Gastroesophageal sphincter (tissue), 3 donors: Measurements from ENCODE around the gene CNN2.
A peak's percentile ranks its signal among the peaks of the same experiment; 100 is the strongest.

Experiments
- EP300 ChIP-seq: sonication (generic); formaldehyde crosslinking; IDR thresholded peaks from one replicate; pipeline ENCODE4 v1.6.1; 2017; ENCODE audit warnings: antibody characterized with exemption, mild to moderate bottlenecking
- POLR2A ChIP-seq, 2 donors: fragments of 450-650 bp; IDR thresholded peaks; one replicate each; pipeline ENCODE4 v1.6.1; 2017; ENCODE audit warnings: antibody characterized with exemption in 2 of 2, mild to moderate bottlenecking in 2 of 2, moderate library complexity in 1 of 2
- POLR2AphosphoS5 ChIP-seq: sonication (generic); formaldehyde crosslinking; IDR thresholded peaks from one replicate; pipeline ENCODE4 v1.6.1; 2017; ENCODE audit warnings: antibody characterized with exemption
- TF ChIP-seq, protein P1 (sequence below), 4 experiments: fragments of 200-600 bp in 2 of 4; fragments of 450-650 bp in 2 of 4; sonication (generic) in 1 of 4; IDR thresholded peaks; one replicate each; pipeline ENCODE4 v1.5.1; 2017 to 2019; ENCODE audit warnings: antibody characterized with exemption in 4 of 4, mild to moderate bottlenecking in 2 of 4, moderate library complexity in 2 of 4

DNA sequence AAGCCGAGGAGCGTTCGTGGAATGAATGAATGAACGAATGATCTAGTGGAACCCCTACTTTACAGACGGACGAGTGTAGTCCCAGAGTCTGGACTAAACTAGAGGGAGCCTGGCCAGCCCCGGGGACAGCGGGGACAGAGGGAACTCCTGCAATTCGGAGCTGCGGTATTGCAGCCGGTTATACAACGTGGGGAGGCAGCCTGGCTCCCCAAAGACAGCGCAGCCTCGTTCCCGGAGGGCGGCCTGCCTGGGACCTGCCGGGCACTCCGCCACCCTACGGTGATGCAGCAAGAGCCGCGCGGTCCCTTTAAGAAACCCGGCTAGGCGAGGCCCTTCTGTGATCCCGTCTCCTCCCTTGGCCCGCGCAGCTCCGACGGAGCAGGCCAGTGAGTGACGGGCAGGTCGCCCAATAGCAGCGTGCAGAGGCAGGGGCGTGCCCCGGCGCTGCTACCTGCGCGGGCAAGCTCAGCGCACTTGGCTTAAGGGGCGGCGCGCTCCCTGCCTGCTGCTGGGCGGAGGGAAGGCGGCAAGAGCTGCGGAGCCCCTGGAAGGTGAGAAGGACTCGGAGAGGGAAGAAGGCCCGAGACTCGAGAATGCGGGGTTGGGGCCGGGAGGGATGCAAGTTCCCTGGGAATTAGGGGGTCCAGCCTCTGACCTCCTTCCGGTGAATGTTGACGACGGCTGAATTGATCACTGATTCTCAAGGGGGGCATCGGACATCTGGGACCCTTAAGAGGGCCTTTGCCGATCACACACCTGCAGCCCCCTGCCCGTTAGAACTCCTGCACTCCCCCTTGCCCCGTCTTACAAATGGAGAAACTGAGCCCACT is 13.5 kb downstream of the CNN2 start, which contains the start of gene ABCA7:
- TF ChIP-seq POLR2A (IDR thresholded peaks at IDR 0.05): peak in 1 of 2 donors; percentile 6
- TF ChIP-seq, protein P1, sequence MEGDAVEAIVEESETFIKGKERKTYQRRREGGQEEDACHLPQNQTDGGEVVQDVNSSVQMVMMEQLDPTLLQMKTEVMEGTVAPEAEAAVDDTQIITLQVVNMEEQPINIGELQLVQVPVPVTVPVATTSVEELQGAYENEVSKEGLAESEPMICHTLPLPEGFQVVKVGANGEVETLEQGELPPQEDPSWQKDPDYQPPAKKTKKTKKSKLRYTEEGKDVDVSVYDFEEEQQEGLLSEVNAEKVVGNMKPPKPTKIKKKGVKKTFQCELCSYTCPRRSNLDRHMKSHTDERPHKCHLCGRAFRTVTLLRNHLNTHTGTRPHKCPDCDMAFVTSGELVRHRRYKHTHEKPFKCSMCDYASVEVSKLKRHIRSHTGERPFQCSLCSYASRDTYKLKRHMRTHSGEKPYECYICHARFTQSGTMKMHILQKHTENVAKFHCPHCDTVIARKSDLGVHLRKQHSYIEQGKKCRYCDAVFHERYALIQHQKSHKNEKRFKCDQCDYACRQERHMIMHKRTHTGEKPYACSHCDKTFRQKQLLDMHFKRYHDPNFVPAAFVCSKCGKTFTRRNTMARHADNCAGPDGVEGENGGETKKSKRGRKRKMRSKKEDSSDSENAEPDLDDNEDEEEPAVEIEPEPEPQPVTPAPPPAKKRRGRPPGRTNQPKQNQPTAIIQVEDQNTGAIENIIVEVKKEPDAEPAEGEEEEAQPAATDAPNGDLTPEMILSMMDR (IDR thresholded peaks at IDR 0.05): peak in 1 of 4 experiments; percentile 11
- peak; percentile 84 for TF ChIP-seq POLR2AphosphoS5
- TF ChIP-seq EP300: no peak
